GM18870 (cell line): ENCODE data around the gene RBM18.

Source experiments
- ATAC-seq: cut with Tn5 transposase; IDR thresholded peaks from one replicate; pipeline ENCODE4 v1.9.1; 2021; ENCODE audit warnings: moderate library complexity; ENCODE audit not compliant: unreplicated experiment

The RBM18 gene

GRCh38 chr9:122206118-122207046 lies 58.3 kb downstream of the RBM18 start:
- ATAC-seq: no peak

- ATAC-seq: no peak
Measured at GRCh38 chr9:122205176-122205575, 59.5 kb downstream of the RBM18 start.

DNA sequence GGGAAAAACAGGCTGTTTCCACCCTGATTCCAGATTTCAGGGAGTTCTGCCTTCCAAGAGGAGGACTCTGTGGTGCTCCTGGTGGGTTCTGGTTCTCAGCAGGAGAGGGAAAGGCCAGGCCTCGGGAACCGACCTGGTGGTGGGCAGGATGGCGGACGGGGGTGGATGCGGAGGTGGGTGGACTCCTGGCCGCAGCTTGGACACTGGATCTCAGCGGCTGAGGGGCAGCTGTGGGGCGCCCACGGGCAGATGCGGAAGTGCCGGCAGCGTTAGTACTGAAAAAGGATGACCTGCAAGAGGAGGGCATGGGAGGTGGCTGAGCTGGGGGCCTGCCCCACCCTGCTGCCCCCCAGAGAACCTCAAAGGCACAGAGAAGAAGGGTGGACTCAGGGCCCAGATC lies 60.1 kb downstream of the RBM18 start:
- ATAC-seq: no peak

- no peak for ATAC-seq
Measured at GRCh38 chr9:122204055-122204454, 60.6 kb downstream of the RBM18 start.

DNA sequence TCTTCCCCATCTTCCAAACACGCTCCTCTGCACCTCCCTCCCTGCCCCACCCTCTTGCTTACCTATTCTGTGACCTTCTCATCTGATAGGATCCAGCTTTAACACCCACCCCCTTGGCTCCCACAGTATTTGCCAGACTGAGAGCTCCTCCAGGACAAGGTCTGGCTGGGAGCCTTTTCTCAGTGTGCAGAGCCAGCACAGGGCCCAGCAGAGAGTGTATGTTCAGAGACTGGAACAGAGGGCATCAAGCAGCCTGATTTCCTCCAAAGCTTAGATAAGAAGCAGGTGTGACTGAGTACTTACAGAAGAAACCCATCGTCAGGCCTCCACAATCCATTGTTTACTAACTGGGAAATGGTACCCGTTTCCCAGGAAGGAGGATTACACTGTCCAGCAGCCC lies 62.5 kb downstream of the RBM18 start:
- no peak for ATAC-seq

- ATAC-seq: no peak
Measured at GRCh38 chr9:122201641-122202040, 63.0 kb downstream of the RBM18 start.

DNA sequence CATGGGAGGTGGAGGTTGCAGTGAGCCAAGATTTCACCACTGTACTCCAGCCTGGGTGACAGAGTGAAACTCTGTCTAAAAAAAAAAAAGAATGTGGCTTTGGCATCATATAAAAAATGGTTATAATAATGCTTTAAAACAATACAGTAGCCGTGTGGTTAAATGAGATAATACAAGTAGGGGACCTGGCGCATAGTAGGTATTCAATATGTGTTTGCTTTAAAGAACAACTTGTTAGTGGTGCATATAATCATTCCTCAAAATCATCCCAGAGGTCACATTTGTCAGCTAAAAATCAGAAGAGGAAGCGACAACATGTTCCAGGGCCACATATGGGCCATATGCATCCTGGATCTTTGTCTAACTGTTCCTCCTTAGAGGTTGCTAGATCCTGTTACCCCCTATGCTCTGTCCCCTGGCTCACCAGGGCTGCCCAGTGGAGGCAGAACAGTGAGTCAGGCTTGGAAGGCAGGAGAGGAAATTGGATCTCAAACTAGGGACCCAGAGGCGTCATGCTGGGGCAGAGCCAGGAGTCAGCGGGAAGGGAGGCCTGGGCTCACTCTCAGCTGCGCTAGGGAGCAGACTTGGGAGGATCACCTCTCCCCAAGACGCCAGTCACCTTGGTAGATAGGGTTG lies 63.6 kb downstream of the RBM18 start:
- no peak for ATAC-seq

DNA sequence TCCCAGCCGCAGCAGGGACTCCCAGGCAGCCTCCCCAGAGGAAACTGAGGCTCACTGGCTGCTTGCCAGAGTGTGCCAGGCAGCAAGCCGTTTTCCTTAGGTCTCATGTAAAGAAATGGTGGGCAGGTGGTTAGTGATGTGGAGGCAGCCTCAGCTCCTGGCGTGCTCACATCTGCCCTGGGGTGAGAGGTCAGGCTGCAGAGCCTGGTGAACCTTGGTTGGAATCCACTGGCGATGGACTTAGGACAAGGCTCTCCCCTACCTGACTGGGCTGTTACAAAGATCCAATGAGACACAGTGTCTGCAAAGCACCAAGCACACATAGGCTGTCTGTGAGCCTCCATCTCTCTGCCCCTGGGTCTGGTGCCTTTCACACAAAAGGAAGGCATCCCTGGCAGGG lies 66.8 kb downstream of the RBM18 start:
- ATAC-seq: no peak

DNA sequence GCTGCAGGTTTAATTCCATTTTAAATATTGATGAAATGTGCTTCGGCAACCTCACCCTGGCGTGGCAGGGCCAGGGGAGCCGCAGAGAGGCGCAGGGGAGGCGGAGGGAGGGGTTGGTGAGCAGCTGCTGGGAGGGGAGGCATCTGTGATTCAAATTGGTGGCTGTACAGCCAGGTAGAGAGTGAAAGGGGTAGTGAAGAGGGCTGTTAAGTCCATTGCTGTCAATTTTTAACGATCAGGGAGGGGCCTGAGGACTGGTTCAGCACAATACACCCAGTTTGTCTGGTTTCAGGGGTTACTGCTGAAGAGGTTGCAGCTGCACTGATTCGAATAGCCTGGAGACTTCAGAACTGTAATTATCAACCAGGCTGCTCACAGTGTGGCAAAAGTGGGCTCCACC lies 67.2 kb downstream of the RBM18 start:
- ATAC-seq: peak; percentile 58

GRCh38 chr9:122195875-122196274 lies 68.8 kb downstream of the RBM18 start:
- ATAC-seq: no peak

DNA sequence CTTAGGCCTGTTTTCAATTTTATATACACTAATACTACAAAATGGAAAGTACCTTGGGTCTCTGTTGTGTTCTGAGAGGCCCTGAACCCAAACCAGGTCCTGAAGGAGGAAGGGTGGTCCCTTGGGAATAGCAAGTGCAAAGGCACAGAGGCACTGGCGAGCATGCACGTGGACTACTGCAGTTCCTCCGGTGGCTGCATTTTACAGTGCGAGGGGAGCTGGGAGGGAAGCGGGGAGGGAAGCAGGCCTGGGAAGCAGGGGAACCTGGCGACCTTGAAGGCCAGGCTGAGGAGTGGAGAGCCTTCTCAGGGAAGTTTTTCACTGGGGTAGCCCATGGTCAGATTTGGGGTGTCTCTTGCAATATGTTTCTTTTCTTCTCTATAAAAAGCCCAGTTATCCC lies 71.0 kb downstream of the RBM18 start:
- no peak for ATAC-seq

- ATAC-seq: no peak
Measured at GRCh38 chr9:122192914-122193525, 71.6 kb downstream of the RBM18 start.

DNA sequence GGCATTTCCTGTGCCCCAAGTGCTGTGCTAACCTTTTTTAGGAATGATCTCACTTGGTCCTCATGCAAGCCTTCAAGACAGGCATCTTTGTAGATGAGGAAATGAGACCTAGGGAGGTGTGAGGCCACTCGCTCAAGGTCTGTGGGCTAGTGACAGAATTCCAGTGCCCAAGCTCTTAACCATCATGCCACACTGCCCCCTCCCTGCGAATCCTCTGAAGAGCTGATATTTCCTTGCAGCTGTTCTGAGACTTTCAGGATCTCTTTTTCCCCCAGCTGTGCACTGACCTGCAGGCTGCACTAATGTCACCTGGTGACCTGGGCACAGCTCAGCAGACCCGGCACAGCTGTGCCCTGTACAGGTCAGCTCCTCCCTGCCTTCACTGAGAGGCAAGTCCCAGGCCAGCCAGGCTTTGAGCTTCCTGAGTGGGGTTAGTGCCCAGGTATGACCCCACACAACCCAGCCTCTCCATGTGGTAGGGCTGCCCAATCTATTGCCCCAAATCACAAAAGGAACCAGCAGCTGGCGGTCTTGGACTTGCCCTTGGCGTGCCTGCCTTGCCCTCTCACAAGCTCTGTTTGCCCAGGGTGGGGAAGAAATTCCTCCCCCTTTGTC lies 72.3 kb downstream of the RBM18 start:
- ATAC-seq: no peak

DNA sequence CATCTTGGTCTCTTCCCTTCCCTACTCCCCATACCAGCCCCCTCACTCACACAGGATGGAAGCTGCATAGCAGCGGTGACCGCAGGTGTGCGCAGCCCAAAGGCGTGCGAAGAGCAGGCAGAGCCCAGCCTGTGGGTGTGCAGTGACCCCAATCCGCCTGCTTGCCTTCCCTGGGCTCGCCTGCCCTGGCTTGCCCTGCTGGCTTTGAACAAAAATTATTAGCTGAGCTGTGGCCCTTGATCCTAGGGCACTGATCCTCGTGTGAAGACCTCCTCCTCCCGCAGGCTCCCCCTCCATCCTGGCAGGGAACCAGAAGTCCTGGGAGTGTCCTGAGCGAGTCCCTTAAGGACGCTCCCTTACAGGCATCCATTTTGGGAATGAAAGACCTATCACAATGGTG lies 73.1 kb downstream of the RBM18 start:
- ATAC-seq: no peak

- ATAC-seq: no peak
Measured at GRCh38 chr9:122190597-122191381, 73.9 kb downstream of the RBM18 start.

DNA sequence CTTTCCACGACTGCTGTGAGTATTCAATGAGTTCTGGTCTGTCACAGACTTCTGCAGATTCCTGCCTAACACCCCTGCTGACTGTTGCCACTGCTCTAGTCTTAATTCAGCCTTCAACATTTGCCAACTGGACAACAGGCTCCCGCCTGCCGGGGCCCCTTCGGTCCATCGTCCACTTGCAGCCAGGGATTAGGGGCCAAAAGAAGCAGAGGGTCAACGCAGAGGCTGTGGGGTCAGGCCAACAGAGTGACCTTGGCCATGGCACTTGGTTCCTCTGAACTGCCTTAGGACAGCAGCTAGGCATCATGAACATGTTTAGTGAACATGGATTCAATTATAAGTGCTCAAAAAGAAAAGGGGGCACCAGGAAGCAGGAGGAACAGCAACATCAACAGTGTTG lies 76.3 kb downstream of the RBM18 start:
- ATAC-seq: no peak
